Neuronal stem cell (in vitro differentiated cells): ENCODE measurements around the gene BRMS1L.

Source experiments
- DNase-seq: peaks from one replicate; pipeline ENCODE4 v3.0.0-alpha.2; 2013; ENCODE audit warnings: low spot score
- H2AFZ ChIP-seq: one replicate; pipeline ENCODE4 v1.6.1; 2013; ENCODE audit warnings: mild to moderate bottlenecking, low read length, inconsistent platforms
- H2AK5ac ChIP-seq: 2 replicates; pipeline ENCODE4 v1.6.1; 2013; ENCODE audit warnings: low read depth, mild to moderate bottlenecking, inconsistent platforms, low read length, moderate library complexity, mixed read lengths
- H2BK120ac ChIP-seq: 2 replicates; pipeline ENCODE4 v1.6.1; 2013; ENCODE audit warnings: low read depth, mild to moderate bottlenecking, inconsistent platforms, low read length, moderate library complexity, mixed read lengths
- H2BK12ac ChIP-seq: one replicate; pipeline ENCODE4 v1.6.1; 2013; ENCODE audit warnings: low read length, inconsistent platforms
- H2BK15ac ChIP-seq: 2 replicates; pipeline ENCODE4 v1.6.1; 2013; ENCODE audit warnings: mild to moderate bottlenecking, low read length, inconsistent platforms, mixed read lengths
- H2BK5ac ChIP-seq: one replicate; pipeline ENCODE4 v1.6.1; 2013; ENCODE audit warnings: inconsistent platforms, mild to moderate bottlenecking, low read length, moderate library complexity
- H3K14ac ChIP-seq: one replicate; pipeline ENCODE4 v1.6.1; 2013; ENCODE audit warnings: low read length, inconsistent platforms
- H3K18ac ChIP-seq: 2 replicates; pipeline ENCODE4 v1.6.1; 2013; ENCODE audit warnings: low read length, inconsistent platforms
- H3K23ac ChIP-seq: 2 replicates; pipeline ENCODE4 v1.6.1; 2013; ENCODE audit warnings: low read depth, mild to moderate bottlenecking, mixed read lengths, low read length, inconsistent platforms; ENCODE audit not compliant: poor library complexity
- H3K27ac ChIP-seq: replicated peaks from 3 replicates; pipeline ENCODE4 v1.5.1; 2013; ENCODE audit warnings: low read length, inconsistent platforms
- H3K27me3 ChIP-seq, 3 experiments: 2 replicates each; pipeline ENCODE4 v1.6.1; 2013; ENCODE audit warnings: low read length in 3 of 3, mild to moderate bottlenecking in 2 of 3, inconsistent platforms in 1 of 3, low read depth in 1 of 3, mixed read lengths in 1 of 3, moderate library complexity in 1 of 3; ENCODE audit not compliant: control insufficient read depth in 3 of 3, insufficient read depth in 3 of 3
- H3K36me3 ChIP-seq, 2 donors: replicated peaks in 1 of 2; 2 replicates each; pipeline ENCODE4 v1.6.1; 2013; ENCODE audit warnings: low read length in 2 of 2; ENCODE audit not compliant: control insufficient read depth in 2 of 2, insufficient read depth in 2 of 2
- H3K4ac ChIP-seq: 2 replicates; pipeline ENCODE4 v1.6.1; 2013; ENCODE audit warnings: inconsistent platforms, mild to moderate bottlenecking, low read length, moderate library complexity
- H3K4me1 ChIP-seq, 2 donors: 1 replicate in 1 of 2; 2 replicates in 1 of 2; pipeline ENCODE4 v1.6.1; 2013; ENCODE audit warnings: low read length in 2 of 2, low read depth in 1 of 2; ENCODE audit not compliant: control insufficient read depth in 2 of 2, insufficient read depth in 1 of 2
- H3K4me2 ChIP-seq: one replicate; pipeline ENCODE4 v1.6.1; 2013; ENCODE audit warnings: mild to moderate bottlenecking, low read length, inconsistent platforms; ENCODE audit not compliant: insufficient read depth, poor library complexity, severe bottlenecking
- H3K4me3 ChIP-seq, 2 donors: 2 replicates each; pipeline ENCODE4 v1.5.1; 2013; ENCODE audit warnings: low read length in 2 of 2, mild to moderate bottlenecking in 2 of 2, inconsistent platforms in 1 of 2, moderate library complexity in 1 of 2
- H3K79me1 ChIP-seq: one replicate; pipeline ENCODE4 v1.6.1; 2013; ENCODE audit warnings: low read depth, mild to moderate bottlenecking, inconsistent platforms, low read length, moderate library complexity
- H3K9ac ChIP-seq: one replicate; pipeline ENCODE4 v1.6.1; 2013; ENCODE audit warnings: mild to moderate bottlenecking, low read depth, low read length, inconsistent platforms; ENCODE audit not compliant: poor library complexity
- H3K9me3 ChIP-seq, 2 donors: replicated peaks in 1 of 2; 2 replicates each; pipeline versions ENCODE3 to v1.6.1; 2013; ENCODE audit warnings: low read length in 2 of 2, mild to moderate bottlenecking in 2 of 2, inconsistent platforms in 1 of 2, low read depth in 1 of 2, mixed read lengths in 1 of 2, moderate library complexity in 1 of 2; ENCODE audit not compliant: control insufficient read depth in 2 of 2, insufficient read depth in 1 of 2
- H4K8ac ChIP-seq: one replicate; pipeline ENCODE4 v1.6.1; 2013; ENCODE audit warnings: low read depth, mild to moderate bottlenecking, inconsistent platforms, low read length, moderate library complexity
- H4K91ac ChIP-seq: one replicate; pipeline ENCODE4 v1.6.1; 2013; ENCODE audit warnings: low read length, low read depth, mild to moderate bottlenecking, inconsistent platforms; ENCODE audit not compliant: poor library complexity
- WGBS, 2 donors: extraction: QIAGEN DNeasy Blood & Tissue Kit; methylation state at CpG; one replicate each; pipeline ENCODE4 v1.1.7; 2013; ENCODE audit warnings: missing lambda C conversion rate in 2 of 2, mixed read lengths in 1 of 2; ENCODE audit not compliant: insufficient read length in 2 of 2, insufficient replicate concordance in 1 of 2; ENCODE audit errors: extremely low coverage in 2 of 2; 5-methylcytosine and 5-hydroxymethylcytosine counted together

BRMS1L gene

GRCh38 chr14:35783699-35784098 is 42.4 kb upstream of the BRMS1L start:
- no peak overlapping the region for H3K4me3 ChIP-seq
- no CpG with 5 or more reads among the region's 1 CpG for WGBS, 2 donors
- H3K79me1 ChIP-seq, result no peaks in the 10 kb centered on the region
- H3K9ac ChIP-seq, result no peak overlapping the region
- H3K4me1 ChIP-seq, result no peaks in the 10 kb centered on the region
- H3K18ac ChIP-seq, result no peak overlapping the region
- no peak for DNase-seq
- no peak overlapping the region for H2BK120ac ChIP-seq
- H3K27ac ChIP-seq, result no peak overlapping the region
- no peak overlapping the region for H2BK15ac ChIP-seq
- H2BK12ac ChIP-seq, result no peak overlapping the region
- no peak overlapping the region for H3K4me2 ChIP-seq
- no peak overlapping the region for H2AFZ ChIP-seq
- no peak overlapping the region for H3K23ac ChIP-seq
- H3K36me3 ChIP-seq, result no peaks in the 10 kb centered on the region
- H2BK5ac ChIP-seq, result no peak overlapping the region
- no peak overlapping the region for H4K8ac ChIP-seq
- H3K27me3 ChIP-seq, result no peaks in the 10 kb centered on the region
- no peak overlapping the region for H4K91ac ChIP-seq
- H3K4ac ChIP-seq, result no peak overlapping the region
- H3K14ac ChIP-seq, result no peak overlapping the region
- peaks cover 2 to 9% of the 10 kb centered on the region in 2 donors for H3K9me3 ChIP-seq
- no peak overlapping the region for H2AK5ac ChIP-seq

GRCh38 chr14:35786856-35787255 is 39.3 kb upstream of the BRMS1L start:
- H2BK15ac ChIP-seq, result no peak overlapping the region

GRCh38 chr14:35789651-35790050 is 36.5 kb upstream of the BRMS1L start:
- no peak overlapping the region for H2AFZ ChIP-seq
- no peak overlapping the region for H3K18ac ChIP-seq
- H3K27ac ChIP-seq, result no peak overlapping the region
- no peak overlapping the region for H2BK15ac ChIP-seq
- no peak for DNase-seq
- no peak overlapping the region for H2AK5ac ChIP-seq
- no peak overlapping the region for H3K4ac ChIP-seq
- no peak overlapping the region for H2BK5ac ChIP-seq
- H2BK120ac ChIP-seq, result no peak overlapping the region
- no peaks in the 10 kb centered on the region for H3K27me3 ChIP-seq
- no peak overlapping the region for H3K9ac ChIP-seq
- no peak overlapping the region for H4K8ac ChIP-seq
- no peaks in the 10 kb centered on the region for H3K9me3 ChIP-seq
- no peak overlapping the region for H3K23ac ChIP-seq
- no peak overlapping the region for H3K4me2 ChIP-seq
- no peaks in the 10 kb centered on the region for H3K36me3 ChIP-seq
- H3K4me3 ChIP-seq, result no peak overlapping the region
- H2BK12ac ChIP-seq, result no peak overlapping the region
- no peaks in the 10 kb centered on the region for H3K4me1 ChIP-seq
- H4K91ac ChIP-seq, result no peak overlapping the region
- WGBS, 2 donors, result no CpG with 5 or more reads among the region's 4 CpGs
- H3K14ac ChIP-seq, result no peak overlapping the region
- no peaks in the 10 kb centered on the region for H3K79me1 ChIP-seq

More at GRCh38 chr14:35786856-35787255, 39.3 kb upstream of the BRMS1L start:
- Histone ChIP-seq H3K27me3 (no peaks in the 10 kb centered on the region), H2BK12ac (no peak overlapping the region), H3K18ac (no peak overlapping the region), H2AFZ (no peak overlapping the region), H3K27ac (no peak overlapping the region), H3K14ac (no peak overlapping the region), H3K9ac (no peak overlapping the region), H3K4me1 (no peaks in the 10 kb centered on the region), H3K79me1 (no peaks in the 10 kb centered on the region), H2AK5ac (no peak overlapping the region), H2BK120ac (no peak overlapping the region), H3K4me2 (no peak overlapping the region), H3K4me3 (no peak overlapping the region), H3K4ac (no peak overlapping the region), H4K8ac (no peak overlapping the region), H3K23ac (no peak overlapping the region), H2BK5ac (no peak overlapping the region), H3K36me3 (no peaks in the 10 kb centered on the region), H3K9me3 (peaks cover 0 to 1% of the 10 kb centered on the region in 2 donors), H4K91ac (no peak overlapping the region)
- WGBS, 2 donors, result no CpG with 5 or more reads among the region's 2 CpGs
- DNase-seq, result no peak

- no CpG with 5 or more reads among the region's 6 CpGs for WGBS, 2 donors
- H3K18ac ChIP-seq, result no peak overlapping the region
- H3K4me2 ChIP-seq, result no peak overlapping the region
- no peak overlapping the region for H2BK12ac ChIP-seq
- H4K91ac ChIP-seq, result no peak overlapping the region
- no peak overlapping the region for H2BK15ac ChIP-seq
- no peaks in the 10 kb centered on the region for H3K9me3 ChIP-seq
- H2BK120ac ChIP-seq, result no peak overlapping the region
- no peaks in the 10 kb centered on the region for H3K79me1 ChIP-seq
- no peak overlapping the region for H3K4me3 ChIP-seq
- H2BK5ac ChIP-seq, result no peak overlapping the region
- no peak overlapping the region for H2AFZ ChIP-seq
- H3K9ac ChIP-seq, result no peak overlapping the region
- no peaks in the 10 kb centered on the region for H3K36me3 ChIP-seq
- H3K4me1 ChIP-seq, result no peaks in the 10 kb centered on the region
- H4K8ac ChIP-seq, result no peak overlapping the region
- H3K14ac ChIP-seq, result no peak overlapping the region
- no peak for DNase-seq
- H2AK5ac ChIP-seq, result no peak overlapping the region
- H3K4ac ChIP-seq, result no peak overlapping the region
- H3K27ac ChIP-seq, result no peak overlapping the region
- H3K27me3 ChIP-seq, result no peaks in the 10 kb centered on the region
- H3K23ac ChIP-seq, result no peak overlapping the region
Observed at GRCh38 chr14:35797796-35798195, 28.3 kb upstream of the BRMS1L start.
